ENCODE data around the gene ZCCHC17. TPM values are rescaled to one million over a fixed set of nuclear protein-coding genes. Genes with fewer than 3 reads are reported as not detected.
A peak's percentile ranks its signal among the peaks of the same experiment; 100 is the strongest.
"Not testable (repeated sequence)": the region's sequence is repeated elsewhere in the genome, so short reads cannot be mapped to it uniquely, and the experiment has no call there.

Gene ZCCHC17
- 51.4 and 52.6 TPM in 2 replicates for total RNA-seq

- peak; percentile 98 for DNase-seq (ENCODE audit: low read depth, low spot score)
Measured at GRCh38 chr1:31296486-31297276, at the start of gene ZCCHC17, which contains the start of gene SNRNP40. TSS of gene ZCCHC17 (plus strand) at chr1:31297032. CDS start at chr1:31310099, 13,067 bp downstream. TSS of gene SNRNP40 (minus strand) at chr1:31296788. CDS start at chr1:31296751, 37 bp downstream.

- DNase-seq (ENCODE audit: low read depth, low spot score): no peak
Measured at GRCh38 chr1:31248276-31248675, 48.6 kb upstream of the ZCCHC17 start.

GRCh38 chr1:31249854-31250253, 47.0 kb upstream of the ZCCHC17 start:
- DNase-seq (ENCODE audit: low read depth, low spot score): no peak

GRCh38 chr1:31257213-31257612, 39.6 kb upstream of the ZCCHC17 start:
- no peak for DNase-seq (ENCODE audit: low read depth, low spot score)

GRCh38 chr1:31258581-31258980, 38.3 kb upstream of the ZCCHC17 start:
- no peak for DNase-seq (ENCODE audit: low read depth, low spot score)

- no peak for DNase-seq (ENCODE audit: low read depth, low spot score)
Measured at GRCh38 chr1:31259746-31260145, 37.1 kb upstream of the ZCCHC17 start.

GRCh38 chr1:31261916-31262315, 34.9 kb upstream of the ZCCHC17 start:
- DNase-seq (ENCODE audit: low read depth, low spot score): no peak

GRCh38 chr1:31262393-31262792, 34.4 kb upstream of the ZCCHC17 start:
- DNase-seq (ENCODE audit: low read depth, low spot score): not testable (repeated sequence)

- no peak for DNase-seq (ENCODE audit: low read depth, low spot score)
Measured at GRCh38 chr1:31263408-31263807, 33.4 kb upstream of the ZCCHC17 start.

- DNase-seq (ENCODE audit: low read depth, low spot score): no peak
Measured at GRCh38 chr1:31264790-31265386, 31.9 kb upstream of the ZCCHC17 start.

GRCh38 chr1:31266547-31266946, 30.3 kb upstream of the ZCCHC17 start:
- DNase-seq (ENCODE audit: low read depth, low spot score): no peak

- peak; percentile 51 for DNase-seq (ENCODE audit: low read depth, low spot score)
Measured at GRCh38 chr1:31272369-31272768, 24.5 kb upstream of the ZCCHC17 start.

GRCh38 chr1:31273619-31274018, 23.2 kb upstream of the ZCCHC17 start:
- no peak for DNase-seq (ENCODE audit: low read depth, low spot score)

GRCh38 chr1:31282426-31282825, 14.4 kb upstream of the ZCCHC17 start:
- DNase-seq (ENCODE audit: low read depth, low spot score): not testable (repeated sequence)

- not testable (repeated sequence) for DNase-seq (ENCODE audit: low read depth, low spot score)
Measured at GRCh38 chr1:31287791-31288190, 9.0 kb upstream of the ZCCHC17 start.

- no peak for DNase-seq (ENCODE audit: low read depth, low spot score)
Measured at GRCh38 chr1:31289021-31289420, 7.8 kb upstream of the ZCCHC17 start.

- no peak for DNase-seq (ENCODE audit: low read depth, low spot score)
Measured at GRCh38 chr1:31295874-31296485, 852 bp upstream of the ZCCHC17 start.

GRCh38 chr1:31297277-31298247, 730 bp downstream of the ZCCHC17 start:
- no peak for DNase-seq (ENCODE audit: low read depth, low spot score)

GRCh38 chr1:31299365-31299764, 2.5 kb downstream of the ZCCHC17 start:
- no peak for DNase-seq (ENCODE audit: low read depth, low spot score)

GRCh38 chr1:31300193-31300592, 3.4 kb downstream of the ZCCHC17 start:
- DNase-seq (ENCODE audit: low read depth, low spot score): no peak
